GM18870 (cell line): ENCODE measurements around the gene GRK3.
"Not testable (repeated sequence)": the region's sequence is repeated elsewhere in the genome, so short reads cannot be mapped to it uniquely, and the experiment has no call there.

ENCODE experiments used
- ATAC-seq: cut with Tn5 transposase; IDR thresholded peaks from one replicate; pipeline ENCODE4 v1.9.1; 2021; ENCODE audit warnings: moderate library complexity; ENCODE audit not compliant: unreplicated experiment

GRK3 gene

GRCh38 chr22:25564320-25564978 lies at the start of gene GRK3:
Gene GRK3, plus strand, starts transcription at chr22:25564675. Its CDS starts 366 bp downstream, at chr22:25565041.
- ATAC-seq: no peak

DNA sequence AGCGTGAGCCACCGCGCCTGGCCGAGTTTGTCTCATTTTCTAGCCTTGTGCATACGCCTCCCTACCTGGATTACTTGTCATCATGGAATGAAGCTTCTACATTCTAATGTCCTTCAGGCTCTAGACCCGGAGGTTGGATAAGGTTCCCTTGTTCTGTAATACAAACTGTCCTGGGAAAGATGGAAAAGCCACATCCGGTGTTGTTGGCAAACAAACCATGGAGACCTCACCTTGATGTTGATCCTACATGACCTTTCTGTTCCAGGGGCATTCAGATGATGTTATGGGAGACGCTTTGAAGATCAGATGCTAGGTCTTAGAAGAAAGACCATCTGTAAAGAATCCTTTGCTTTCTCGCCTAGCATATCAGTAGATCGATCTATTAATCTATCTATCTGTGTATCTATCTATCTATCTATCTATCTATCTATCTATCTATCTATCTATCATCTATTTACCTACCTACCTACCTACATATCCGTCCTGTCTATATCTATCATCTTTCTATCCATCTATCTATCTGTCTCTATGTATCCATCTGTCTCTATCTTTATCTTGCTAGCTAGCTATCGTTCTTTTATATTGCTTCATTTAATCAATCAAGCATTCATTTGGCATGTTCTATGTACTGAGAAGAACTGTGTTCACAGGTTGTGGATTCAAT lies 46.3 kb upstream of the GRK3 start:
- no peak for ATAC-seq

DNA sequence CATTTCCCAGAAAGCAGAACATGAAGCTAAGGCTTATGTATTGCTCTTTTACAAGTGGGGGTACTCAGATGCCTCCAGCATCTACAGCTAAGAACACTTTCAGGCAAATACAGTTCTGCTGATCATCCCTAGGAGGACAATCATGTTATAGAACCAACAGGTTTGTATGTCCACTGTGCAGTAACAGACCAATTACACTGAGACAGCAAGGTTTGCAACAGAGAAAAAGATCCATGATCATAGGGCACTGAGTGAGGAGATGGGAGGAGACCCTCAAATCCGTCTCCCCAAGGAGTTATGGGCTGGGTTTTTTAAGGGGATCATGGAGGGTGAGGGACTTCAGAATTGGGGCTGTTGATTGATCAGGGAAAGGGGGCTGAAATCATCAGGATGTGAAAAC lies 39.1 kb upstream of the GRK3 start:
- ATAC-seq: no peak

- ATAC-seq: not testable (repeated sequence)
Observed at GRCh38 chr22:25525804-25526584, 38.5 kb upstream of the GRK3 start.

GRCh38 chr22:25527016-25527415 lies 37.5 kb upstream of the GRK3 start:
- not testable (repeated sequence) for ATAC-seq

GRCh38 chr22:25528068-25528467 lies 36.4 kb upstream of the GRK3 start:
- ATAC-seq: not testable (repeated sequence)

GRCh38 chr22:25529059-25529458 lies 35.4 kb upstream of the GRK3 start:
- not testable (repeated sequence) for ATAC-seq

- ATAC-seq: not testable (repeated sequence)
Observed at GRCh38 chr22:25529541-25530137, 34.8 kb upstream of the GRK3 start.

DNA sequence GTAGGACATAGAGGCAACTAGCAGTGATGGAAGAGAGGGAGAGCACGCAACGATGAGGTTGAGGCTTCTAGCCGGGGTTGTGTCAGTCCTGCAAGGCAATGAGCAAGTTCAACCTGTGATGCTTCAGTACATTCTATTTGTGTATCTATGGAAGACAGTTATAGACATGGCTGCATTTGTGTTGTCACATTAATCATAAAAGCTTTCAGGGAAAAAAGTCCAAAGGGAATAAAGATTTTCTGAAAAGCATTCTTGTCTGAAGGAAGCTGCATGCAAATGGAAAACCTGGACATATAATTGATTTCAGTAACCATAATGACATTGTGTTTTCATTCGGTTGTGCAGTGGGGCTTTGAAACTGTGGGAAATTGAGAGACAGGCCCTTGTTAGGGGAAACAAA lies 32.8 kb upstream of the GRK3 start:
- not testable (repeated sequence) for ATAC-seq

DNA sequence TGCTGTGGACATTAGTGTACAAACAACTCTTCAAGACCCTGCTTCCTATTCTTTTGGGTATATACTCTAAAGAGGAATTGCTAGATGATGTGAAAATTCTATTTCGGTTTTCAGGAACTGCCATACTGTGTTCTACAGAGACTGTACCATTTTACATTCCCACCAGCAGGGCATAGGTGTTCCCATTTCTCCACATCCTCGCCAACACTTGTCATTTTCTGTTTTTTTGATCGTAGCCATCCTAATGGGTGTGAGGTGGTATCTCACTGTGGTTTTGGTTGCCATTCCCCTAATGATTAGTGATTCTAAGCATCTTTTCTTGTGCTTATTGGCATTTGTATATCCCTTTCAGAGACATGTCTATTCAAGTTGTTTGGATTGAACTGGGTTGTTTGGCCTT lies 29.8 kb upstream of the GRK3 start:
- no peak for ATAC-seq

- no peak for ATAC-seq
Observed at GRCh38 chr22:25536589-25536988, 27.9 kb upstream of the GRK3 start.

GRCh38 chr22:25540166-25540907 lies 24.1 kb upstream of the GRK3 start:
- no peak for ATAC-seq

GRCh38 chr22:25540908-25541660 lies 23.4 kb upstream of the GRK3 start:
- no peak for ATAC-seq

DNA sequence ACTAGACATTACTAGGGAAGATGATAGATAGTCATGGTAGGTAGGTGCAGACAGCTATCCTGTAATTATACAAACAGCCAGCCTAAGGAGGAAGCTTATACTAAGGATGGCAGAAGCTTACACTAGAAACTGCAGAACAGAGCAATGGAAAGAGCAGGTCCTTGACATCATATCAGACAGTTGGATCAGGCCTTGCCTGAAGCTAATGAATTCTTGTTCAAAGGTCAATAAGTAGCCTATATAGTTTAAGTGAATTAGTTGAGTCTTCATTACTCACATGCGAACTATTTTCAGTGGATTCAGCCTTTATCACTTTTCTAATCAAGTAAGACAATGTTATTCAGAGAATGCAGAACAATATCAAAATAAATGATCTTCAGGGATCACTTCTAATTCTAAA lies 22.3 kb upstream of the GRK3 start:
- ATAC-seq: no peak

DNA sequence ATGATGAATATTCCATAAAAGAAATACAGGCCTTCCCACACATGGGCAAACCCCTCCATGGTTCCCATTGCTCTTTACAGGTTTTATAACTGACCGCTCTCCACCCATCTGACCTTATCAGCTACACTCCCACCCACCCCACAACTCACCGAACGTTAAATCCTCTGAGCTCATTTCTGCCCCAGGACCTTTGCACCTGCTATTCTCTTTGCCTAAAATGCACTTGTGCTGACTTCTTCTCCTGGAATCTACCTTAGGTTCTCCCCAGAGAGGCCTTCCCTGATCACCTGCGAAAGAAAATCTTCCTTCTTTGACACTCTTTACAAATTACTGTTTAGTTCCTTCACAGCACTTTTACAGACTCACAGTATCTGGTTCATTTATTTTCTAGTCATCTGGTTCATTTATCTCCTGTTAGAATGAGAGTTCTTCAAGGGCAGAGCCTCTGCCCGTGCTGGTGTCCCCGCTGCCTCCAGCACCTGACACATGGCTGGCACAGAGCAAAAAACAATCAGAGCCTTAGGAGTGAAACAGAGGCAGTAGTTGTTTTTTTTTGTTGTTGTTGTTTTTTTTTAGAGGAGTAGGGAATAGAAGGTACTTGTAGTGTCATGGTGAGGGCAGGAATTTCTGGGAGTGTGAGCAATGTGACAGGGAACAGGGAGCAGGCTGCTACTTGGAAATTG lies 21.6 kb upstream of the GRK3 start:
- no peak for ATAC-seq

- ATAC-seq: no peak
Observed at GRCh38 chr22:25545146-25545545, 19.3 kb upstream of the GRK3 start.

DNA sequence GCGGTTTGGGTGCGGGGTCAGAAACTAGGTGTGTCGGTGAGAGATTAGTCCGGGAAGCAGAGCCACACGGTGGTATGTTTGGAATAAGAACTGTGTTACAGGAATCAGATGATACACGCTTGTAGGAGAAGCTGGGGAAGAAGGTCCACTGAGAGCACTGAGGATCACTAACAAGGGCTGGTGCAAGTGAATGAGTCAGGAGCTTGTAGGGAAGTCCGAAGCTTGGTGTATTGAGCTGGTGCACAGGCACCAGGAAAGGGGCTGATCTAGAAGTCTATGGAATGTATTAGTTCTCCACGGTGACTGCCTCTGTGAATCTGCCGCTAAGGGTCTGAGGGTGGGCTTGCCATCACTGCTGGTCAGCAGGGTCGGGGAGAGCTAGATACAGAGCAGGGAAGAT lies 18.8 kb upstream of the GRK3 start:
- no peak for ATAC-seq

GRCh38 chr22:25546242-25546641 lies 18.2 kb upstream of the GRK3 start:
- ATAC-seq: no peak

DNA sequence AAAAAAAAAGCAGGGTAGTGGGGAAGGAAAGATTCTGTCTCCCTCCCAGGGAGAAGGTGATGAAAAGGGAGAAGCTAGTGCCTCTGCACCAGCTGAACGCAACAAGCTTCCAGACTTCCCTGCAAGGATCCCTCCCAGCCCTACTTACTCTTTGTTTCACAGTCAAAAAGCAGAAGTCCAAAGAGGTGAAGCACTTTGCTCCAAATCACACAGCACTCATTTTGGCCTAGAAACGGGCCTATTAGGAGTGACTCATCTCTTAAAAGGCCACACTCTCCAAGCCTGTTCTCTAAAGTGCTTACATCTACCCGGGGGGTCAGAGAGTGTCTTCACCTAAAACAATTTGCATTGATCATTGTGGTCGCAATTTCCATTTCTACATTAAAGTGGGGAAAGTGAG lies 17.7 kb upstream of the GRK3 start:
- no peak for ATAC-seq
